SU-DHL-6 (cell line): ENCODE data around the gene TNFRSF18.

ENCODE experiments used
- CTCF ChIP-seq: fragments of 200-600 bp; sonication (generic); IDR thresholded peaks from one replicate; pipeline ENCODE4 v1.5.1; 2017; ENCODE audit warnings: antibody characterized with exemption, mild to moderate bottlenecking, low read length, moderate library complexity; ENCODE audit not compliant: insufficient read depth, poor library complexity, severe bottlenecking
- EZH2phosphoT487 ChIP-seq: fragments of 200-600 bp; sonication (generic), shearing (Covaris generic); conservative IDR thresholded peaks from 2 replicates; pipeline ENCODE4 v1.6.1; 2018; ENCODE audit warnings: mild to moderate bottlenecking, antibody characterized with exemption, low read length, moderate library complexity, mixed read lengths

GRCh38 chr1:1182491-1183220 is 23.7 kb downstream of the TNFRSF18 start:
- no peak for TF ChIP-seq CTCF
- TF ChIP-seq EZH2phosphoT487: no peak
